Peyer's patch (tissue), 4 donors: ENCODE data around the gene DENND2A.

Experiments
- POLR2A ChIP-seq, 2 donors: fragments of 450-650 bp; IDR thresholded peaks; one replicate each; pipeline ENCODE4 v1.5.1; 2017; ENCODE audit warnings: antibody characterized with exemption in 2 of 2, mild to moderate bottlenecking in 2 of 2, moderate library complexity in 2 of 2
- TF ChIP-seq, protein P1 (sequence below), 6 experiments: fragments of 450-650 bp in 4 of 6; fragments of 200-600 bp in 2 of 6; sonication (generic) in 1 of 6; IDR thresholded peaks; one replicate each; pipeline ENCODE4 v1.5.1; 2017 to 2019; ENCODE audit warnings: antibody characterized with exemption in 6 of 6, mild to moderate bottlenecking in 3 of 6, moderate library complexity in 1 of 6

DNA sequence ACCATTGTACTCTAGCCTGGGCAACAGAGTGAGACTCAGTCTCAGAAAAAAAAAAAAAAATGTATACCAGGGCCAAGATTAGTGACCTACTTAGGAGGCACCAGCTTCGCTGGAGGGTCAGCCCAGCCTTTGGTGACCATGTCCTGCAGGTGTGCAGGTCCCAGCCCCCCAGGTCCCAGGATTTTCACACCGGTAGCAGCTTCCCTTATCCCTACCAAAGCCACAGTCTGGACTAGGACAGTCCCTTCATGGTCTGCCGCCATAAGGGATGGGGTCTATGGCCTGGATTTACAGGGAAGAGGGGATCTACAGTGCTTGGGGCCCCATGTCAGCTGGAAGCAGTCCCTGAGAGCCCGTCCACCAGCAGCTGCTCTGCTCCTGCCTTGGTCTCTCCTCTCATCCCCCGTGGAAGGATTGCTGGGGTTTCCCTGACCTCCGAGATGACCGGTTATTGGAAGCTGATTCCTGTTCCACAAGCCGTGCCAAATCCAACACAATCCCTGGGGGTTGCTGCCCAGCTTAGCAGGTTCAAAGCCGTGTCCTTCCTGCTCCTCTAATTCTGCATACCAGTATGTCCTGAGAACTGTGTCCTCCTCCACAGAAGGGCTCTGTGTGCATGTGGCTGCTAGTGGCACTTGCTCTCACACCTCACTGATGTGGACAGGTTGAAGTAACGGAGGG lies 44.9 kb upstream of the DENND2A start:
- TF ChIP-seq, protein P1, sequence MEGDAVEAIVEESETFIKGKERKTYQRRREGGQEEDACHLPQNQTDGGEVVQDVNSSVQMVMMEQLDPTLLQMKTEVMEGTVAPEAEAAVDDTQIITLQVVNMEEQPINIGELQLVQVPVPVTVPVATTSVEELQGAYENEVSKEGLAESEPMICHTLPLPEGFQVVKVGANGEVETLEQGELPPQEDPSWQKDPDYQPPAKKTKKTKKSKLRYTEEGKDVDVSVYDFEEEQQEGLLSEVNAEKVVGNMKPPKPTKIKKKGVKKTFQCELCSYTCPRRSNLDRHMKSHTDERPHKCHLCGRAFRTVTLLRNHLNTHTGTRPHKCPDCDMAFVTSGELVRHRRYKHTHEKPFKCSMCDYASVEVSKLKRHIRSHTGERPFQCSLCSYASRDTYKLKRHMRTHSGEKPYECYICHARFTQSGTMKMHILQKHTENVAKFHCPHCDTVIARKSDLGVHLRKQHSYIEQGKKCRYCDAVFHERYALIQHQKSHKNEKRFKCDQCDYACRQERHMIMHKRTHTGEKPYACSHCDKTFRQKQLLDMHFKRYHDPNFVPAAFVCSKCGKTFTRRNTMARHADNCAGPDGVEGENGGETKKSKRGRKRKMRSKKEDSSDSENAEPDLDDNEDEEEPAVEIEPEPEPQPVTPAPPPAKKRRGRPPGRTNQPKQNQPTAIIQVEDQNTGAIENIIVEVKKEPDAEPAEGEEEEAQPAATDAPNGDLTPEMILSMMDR (IDR thresholded peaks at IDR 0.05): no peak
- TF ChIP-seq POLR2A (IDR thresholded peaks at IDR 0.05): no peak
